CD14-positive monocyte (primary cell): ENCODE data around the gene CACNB4. TPM values are rescaled to one million over a fixed set of nuclear protein-coding genes. Genes with fewer than 3 reads are reported as not detected.

Experiments
- DNase-seq, 3 donors: peaks; one replicate each; pipeline ENCODE4 v3.0.0-alpha.2; 2011 to 2022
- H2AFZ ChIP-seq: 2 replicates; pipeline ENCODE4 v1.6.0; 2012; ENCODE audit warnings: mild to moderate bottlenecking, low read depth, low read length, inconsistent platforms; ENCODE audit not compliant: insufficient read depth, poor library complexity, severe bottlenecking
- H3K27ac ChIP-seq, 2 donors: 1 replicate in 1 of 2; 2 replicates in 1 of 2; pipeline ENCODE4 v1.5.1; 2012 to 2013; ENCODE audit warnings: low read length in 2 of 2, control low read depth in 1 of 2, inconsistent platforms in 1 of 2, low read depth in 1 of 2, mild to moderate bottlenecking in 1 of 2
- H3K27me3 ChIP-seq, 2 donors: one replicate each; pipeline versions ENCODE4 v1.6.0 to v1.6.1; 2011 to 2013; ENCODE audit warnings: low read length in 2 of 2; ENCODE audit not compliant: control insufficient read depth in 2 of 2, insufficient read depth in 2 of 2
- H3K36me3 ChIP-seq, 2 donors: replicated peaks in 1 of 2; 1 replicate in 1 of 2; 2 replicates in 1 of 2; pipeline versions ENCODE4 v1.5.1 to v1.6.1; 2012 to 2013; ENCODE audit warnings: low read length in 2 of 2, control low read depth in 1 of 2, inconsistent platforms in 1 of 2, mild to moderate bottlenecking in 1 of 2; ENCODE audit not compliant: insufficient read depth in 2 of 2, control insufficient read depth in 1 of 2
- H3K4me1 ChIP-seq, 2 donors: 1 replicate in 1 of 2; 2 replicates in 1 of 2; pipeline versions ENCODE4 v1.5.1 to v1.6.1; 2012 to 2013; ENCODE audit warnings: low read length in 2 of 2, control low read depth in 1 of 2, inconsistent platforms in 1 of 2, mild to moderate bottlenecking in 1 of 2, moderate library complexity in 1 of 2; ENCODE audit not compliant: insufficient read depth in 2 of 2, control insufficient read depth in 1 of 2
- H3K4me2 ChIP-seq: replicated peaks from 2 replicates; pipeline ENCODE3; 2012; ENCODE audit warnings: low read length, moderate library complexity, mild to moderate bottlenecking; ENCODE audit not compliant: poor library complexity, severe bottlenecking; ENCODE audit errors: extremely low read depth
- H3K4me3 ChIP-seq, 3 experiments: fragments of 200-600 bp in 1 of 3; sonication (generic) in 1 of 3; replicated peaks in 1 of 3; 1 replicate in 2 of 3; 2 replicates in 1 of 3; pipeline ENCODE4 v1.5.1; 2011 to 2013; ENCODE audit warnings: low read length in 3 of 3, mild to moderate bottlenecking in 3 of 3, control low read depth in 2 of 3, low read depth in 2 of 3, inconsistent platforms in 1 of 3, moderate library complexity in 1 of 3
- H3K79me2 ChIP-seq: 2 replicates; pipeline ENCODE4 v1.6.0; 2012; ENCODE audit warnings: mild to moderate bottlenecking, control low read depth, inconsistent platforms, low read length, moderate library complexity; ENCODE audit not compliant: insufficient read depth
- H3K9ac ChIP-seq: 2 replicates; pipeline ENCODE4 v1.6.0; 2017; ENCODE audit warnings: low read length, mild to moderate bottlenecking; ENCODE audit not compliant: insufficient read depth, poor library complexity, severe bottlenecking
- H3K9me3 ChIP-seq, 2 donors: replicated peaks in 1 of 2; 1 replicate in 1 of 2; 2 replicates in 1 of 2; pipeline versions ENCODE4 v1.5.1 to v1.6.1; 2012 to 2013; ENCODE audit warnings: low read length in 2 of 2, control low read depth in 1 of 2; ENCODE audit not compliant: control insufficient read depth in 1 of 2, insufficient read depth in 1 of 2
- H4K20me1 ChIP-seq: 2 replicates; pipeline ENCODE4 v1.6.0; 2012; ENCODE audit warnings: mild to moderate bottlenecking, low read length, control low read depth, moderate library complexity; ENCODE audit not compliant: insufficient read depth
- H3K27ac Mint-ChIP-seq, 7 donors: one replicate each; pipeline ENCODE4 v1.8.0; 2020; ENCODE audit warnings: mild to moderate bottlenecking in 7 of 7, mixed read lengths in 7 of 7, moderate library complexity in 6 of 7, inconsistent platforms in 2 of 7
- H3K27me3 Mint-ChIP-seq, 3 donors: one replicate each; pipeline ENCODE4 v1.8.0; 2021 to 2022; ENCODE audit warnings: low read depth in 3 of 3, mild to moderate bottlenecking in 3 of 3, mixed read lengths in 3 of 3, moderate library complexity in 3 of 3, inconsistent platforms in 1 of 3
- H3K36me3 Mint-ChIP-seq, 2 donors: one replicate each; pipeline ENCODE4 v1.8.0; 2020; ENCODE audit warnings: mixed read lengths in 2 of 2, inconsistent platforms in 1 of 2, mild to moderate bottlenecking in 1 of 2
- H3K4me1 Mint-ChIP-seq: one replicate; pipeline ENCODE4 v1.8.0; 2020; ENCODE audit warnings: mild to moderate bottlenecking, mixed read lengths
- H3K4me3 Mint-ChIP-seq, 2 donors: one replicate each; pipeline ENCODE4 v1.8.0; 2020; ENCODE audit warnings: mild to moderate bottlenecking in 2 of 2, mixed read lengths in 2 of 2, moderate library complexity in 1 of 2
- H3K9me3 Mint-ChIP-seq, 7 donors: one replicate each; pipeline ENCODE4 v1.8.0; 2020 to 2022; ENCODE audit warnings: mixed read lengths in 7 of 7, mild to moderate bottlenecking in 6 of 7, moderate library complexity in 6 of 7, inconsistent platforms in 2 of 7
- WGBS: methylation state at CpG from one replicate; pipeline ENCODE4 v1.1.5; 2013; ENCODE audit warnings: missing lambda C conversion rate; ENCODE audit not compliant: insufficient coverage; 5-methylcytosine and 5-hydroxymethylcytosine counted together
- intact Hi-C, 2 donors: fragments of 100-400 bp; cut with micrococcal nuclease; formaldehyde crosslinking; loops; one replicate each; pipeline versions ENCODE4 v1.15.0 to v1.15.1; 2023
- polyA plus RNA-seq, 3 donors: library from polyadenylated mRNA; depleted of rRNA in 1 of 3; unstranded in 2 of 3; stranded (reverse) in 1 of 3; fragments of 300-500 nt in 2 of 3; fragments of >200 nt in 1 of 3; fragmentation: Illumina TruSeq in 2 of 3; gene quantifications; 1 replicate in 2 of 3; 2 replicates in 1 of 3; pipeline ENCODE4 v1.2.3, GENCODE V29; 2012 to 2021
- TF ChIP-seq, protein P1 (sequence below): fragments of 200-600 bp; IDR thresholded peaks from one replicate; pipeline ENCODE4 v1.8.0; 2022; ENCODE audit warnings: antibody characterized with exemption, mild to moderate bottlenecking

CACNB4 gene
- polyA plus RNA-seq, 3 donors = 0.44 to 1.9 (median 1.1) TPM

DNA sequence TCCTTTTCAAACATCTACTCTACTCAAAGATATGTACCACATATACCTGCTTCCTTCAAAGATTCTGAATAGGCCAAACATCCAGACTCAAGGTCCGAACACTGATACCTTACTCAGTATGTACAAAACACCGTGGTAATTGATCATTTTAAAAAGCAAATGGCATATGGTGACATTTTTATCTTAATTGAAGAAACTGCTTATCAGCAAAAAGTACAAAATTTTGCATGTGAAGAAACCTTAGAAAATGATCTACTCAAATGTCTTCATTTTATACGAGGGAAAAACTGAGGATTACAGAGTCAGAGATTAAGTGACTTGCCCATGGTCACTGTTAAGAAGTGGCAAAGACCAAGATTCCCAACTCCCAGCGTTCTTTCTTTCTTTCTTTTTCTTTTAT, 133.0 kb downstream of the CACNB4 start:
- H3K27ac Mint-ChIP-seq = no peak overlapping the region
- Histone ChIP-seq H3K9me3 (no peaks in the 10 kb centered on the region), H3K4me1 (no peaks in the 10 kb centered on the region), H3K9ac (no peak overlapping the region), H3K36me3 (no peaks in the 10 kb centered on the region), H3K27me3 (no peaks in the 10 kb centered on the region), H3K4me3 (no peak overlapping the region), H3K4me2 (no peak overlapping the region), H2AFZ (no peak overlapping the region), H3K27ac (no peak overlapping the region), H3K79me2 (no peaks in the 10 kb centered on the region), H4K20me1 (no peaks in the 10 kb centered on the region)
- no peak for DNase-seq
- H3K9me3 Mint-ChIP-seq = no peaks in the 10 kb centered on the region
- H3K36me3 Mint-ChIP-seq = no peaks in the 10 kb centered on the region
- no peaks in the 10 kb centered on the region for H3K4me1 Mint-ChIP-seq
- WGBS = no CpG with 5 or more reads among the region's 4 CpGs
- H3K4me3 Mint-ChIP-seq = no peak overlapping the region
- TF ChIP-seq, protein P1, sequence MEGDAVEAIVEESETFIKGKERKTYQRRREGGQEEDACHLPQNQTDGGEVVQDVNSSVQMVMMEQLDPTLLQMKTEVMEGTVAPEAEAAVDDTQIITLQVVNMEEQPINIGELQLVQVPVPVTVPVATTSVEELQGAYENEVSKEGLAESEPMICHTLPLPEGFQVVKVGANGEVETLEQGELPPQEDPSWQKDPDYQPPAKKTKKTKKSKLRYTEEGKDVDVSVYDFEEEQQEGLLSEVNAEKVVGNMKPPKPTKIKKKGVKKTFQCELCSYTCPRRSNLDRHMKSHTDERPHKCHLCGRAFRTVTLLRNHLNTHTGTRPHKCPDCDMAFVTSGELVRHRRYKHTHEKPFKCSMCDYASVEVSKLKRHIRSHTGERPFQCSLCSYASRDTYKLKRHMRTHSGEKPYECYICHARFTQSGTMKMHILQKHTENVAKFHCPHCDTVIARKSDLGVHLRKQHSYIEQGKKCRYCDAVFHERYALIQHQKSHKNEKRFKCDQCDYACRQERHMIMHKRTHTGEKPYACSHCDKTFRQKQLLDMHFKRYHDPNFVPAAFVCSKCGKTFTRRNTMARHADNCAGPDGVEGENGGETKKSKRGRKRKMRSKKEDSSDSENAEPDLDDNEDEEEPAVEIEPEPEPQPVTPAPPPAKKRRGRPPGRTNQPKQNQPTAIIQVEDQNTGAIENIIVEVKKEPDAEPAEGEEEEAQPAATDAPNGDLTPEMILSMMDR = no peak
- H3K27me3 Mint-ChIP-seq = peaks cover 2 to 3% (median 2%) of the 10 kb centered on the region in 3 donors
- intact Hi-C loops = no loop called here

DNA sequence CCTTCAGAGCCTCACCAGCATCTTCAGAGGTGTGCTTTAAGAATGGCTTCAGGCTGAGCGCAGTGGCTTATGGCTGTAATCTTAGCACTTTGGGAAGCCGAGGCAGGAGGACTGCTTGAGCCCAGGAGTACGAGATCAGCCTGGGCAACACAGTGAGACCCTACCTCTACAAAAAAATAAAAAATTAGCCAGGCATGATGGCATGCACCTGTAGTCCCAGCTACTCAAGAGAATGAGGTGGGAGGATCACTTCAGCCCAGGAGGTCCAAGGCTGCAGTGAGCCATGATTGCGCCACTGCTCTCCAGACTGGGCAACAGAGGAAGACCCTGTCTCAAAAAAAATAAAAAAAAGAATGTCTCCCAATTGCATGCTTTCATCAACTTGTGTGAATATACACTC, 137.3 kb downstream of the CACNB4 start:
- Histone ChIP-seq H2AFZ (no peak overlapping the region), H3K4me1 (no peaks in the 10 kb centered on the region), H3K4me2 (no peak overlapping the region), H4K20me1 (no peaks in the 10 kb centered on the region), H3K27ac (no peak overlapping the region), H3K4me3 (no peak overlapping the region), H3K79me2 (no peaks in the 10 kb centered on the region), H3K36me3 (no peaks in the 10 kb centered on the region), H3K27me3 (no peaks in the 10 kb centered on the region), H3K9me3 (no peaks in the 10 kb centered on the region), H3K9ac (no peak overlapping the region)
- TF ChIP-seq, protein P1 = no peak
- no peak overlapping the region for H3K4me3 Mint-ChIP-seq
- 100% methylated on average over 3 of the region's 4 CpGs for WGBS
- intact Hi-C loops = no loop called here
- H3K27me3 Mint-ChIP-seq = peaks cover 2 to 3% (median 2%) of the 10 kb centered on the region in 3 donors
- H3K9me3 Mint-ChIP-seq = no peaks in the 10 kb centered on the region
- H3K27ac Mint-ChIP-seq = no peak overlapping the region
- H3K4me1 Mint-ChIP-seq = no peaks in the 10 kb centered on the region
- no peaks in the 10 kb centered on the region for H3K36me3 Mint-ChIP-seq
- no peak for DNase-seq
